OCI-LY3 (cell line): ENCODE data around the gene TBC1D16.

Experiments used
- H2AFZ ChIP-seq: fragments of 200-600, 300-600 bp; shearing (Covaris generic); 2 replicates; pipeline ENCODE4 v1.6.0; 2014; ENCODE audit warnings: antibody characterized with exemption, low read depth, low read length
- H3K27ac ChIP-seq: fragments of 200-600, 300-600 bp; sonication (generic); 2 replicates; pipeline ENCODE4 v1.5.1; 2014; ENCODE audit warnings: mild to moderate bottlenecking, low read length, moderate library complexity, mixed read lengths
- H3K27me3 ChIP-seq: fragments of 200-600, 300-600 bp; sonication (generic); 2 replicates; pipeline ENCODE4 v1.6.1; 2014; ENCODE audit warnings: low read depth, low read length, mixed read lengths
- H3K36me3 ChIP-seq: fragments of 200-600, 300-600 bp; sonication (generic); replicated peaks from 2 replicates; pipeline ENCODE3; 2014; ENCODE audit warnings: low read depth, low read length, mixed read lengths
- H3K4me1 ChIP-seq: fragments of 300-600, 200-600 bp; sonication (generic); 2 replicates; pipeline ENCODE4 v1.6.1; 2014; ENCODE audit warnings: low read length, mixed read lengths
- H3K4me2 ChIP-seq: fragments of 200-600, 300-600 bp; sonication (generic); 2 replicates; pipeline ENCODE4 v1.6.1; 2014; ENCODE audit warnings: low read length, mixed read lengths
- H3K4me3 ChIP-seq: fragments of 300-600, 200-600 bp; sonication (generic); 2 replicates; pipeline ENCODE4 v1.5.1; 2014; ENCODE audit warnings: antibody characterized with exemption, mild to moderate bottlenecking, low read length, moderate library complexity
- H3K79me2 ChIP-seq: fragments of 300-600, 200-600 bp; shearing (Covaris generic); 2 replicates; pipeline ENCODE4 v1.6.1; 2014; ENCODE audit warnings: mild to moderate bottlenecking, low read length, mixed read lengths
- H3K9ac ChIP-seq: fragments of 300-600, 200-600 bp; shearing (Covaris generic); 2 replicates; pipeline ENCODE4 v1.6.0; 2014; ENCODE audit warnings: mild to moderate bottlenecking, low read length, moderate library complexity
- H3K9me3 ChIP-seq: fragments of 200-600, 300-600 bp; shearing (Covaris generic); 2 replicates; pipeline ENCODE4 v1.6.1; 2014; ENCODE audit warnings: low read length, mixed read lengths; ENCODE audit not compliant: insufficient read depth
- H4K20me1 ChIP-seq: fragments of 200-600, 300-600 bp; sonication (generic); 2 replicates; pipeline ENCODE4 v1.6.1; 2016; ENCODE audit warnings: low read length, mixed read lengths; ENCODE audit not compliant: insufficient read depth
- CTCF ChIP-seq: fragments of 200-600, 300-600 bp; sonication (generic); IDR thresholded peaks from 2 replicates; pipeline ENCODE4 v1.5.1; 2014; ENCODE audit warnings: antibody characterized with exemption, low read length, low read depth
- EZH2phosphoT487 ChIP-seq: fragments of 200-600 bp; shearing (Covaris generic); IDR thresholded peaks from 2 replicates; pipeline ENCODE4 v1.6.1; 2018; ENCODE audit warnings: antibody characterized with exemption, mixed run types, low read depth

The TBC1D16 gene

GRCh38 chr17:79916506-79916905, 119.2 kb downstream of the TBC1D16 start:
- Histone ChIP-seq H3K9ac (no peak overlapping the region), H3K27me3 (no peaks in the 10 kb centered on the region), H3K4me2 (no peak overlapping the region), H3K27ac (no peak overlapping the region), H2AFZ (no peak overlapping the region), H4K20me1 (no peaks in the 10 kb centered on the region), H3K4me1 (peaks cover 68% of the 10 kb centered on the region), H3K9me3 (no peaks in the 10 kb centered on the region), H3K79me2 (peaks cover 11% of the 10 kb centered on the region), H3K4me3 (no peak overlapping the region), H3K36me3 (no peaks in the 10 kb centered on the region)
- no peak for TF ChIP-seq CTCF
- no peak for TF ChIP-seq EZH2phosphoT487

- no peaks in the 10 kb centered on the region for H3K9me3 ChIP-seq
- no peak overlapping the region for H3K4me3 ChIP-seq
- peaks cover 11% of the 10 kb centered on the region for H3K79me2 ChIP-seq
- H3K27me3 ChIP-seq: no peaks in the 10 kb centered on the region
- H2AFZ ChIP-seq: no peak overlapping the region
- no peak overlapping the region for H3K9ac ChIP-seq
- H3K36me3 ChIP-seq: no peaks in the 10 kb centered on the region
- TF ChIP-seq EZH2phosphoT487 (no peak), CTCF (peak; percentile 66)
- no peak overlapping the region for H3K4me2 ChIP-seq
- H3K27ac ChIP-seq: no peak overlapping the region
- H4K20me1 ChIP-seq: no peaks in the 10 kb centered on the region
- H3K4me1 ChIP-seq: peaks cover 62% of the 10 kb centered on the region
These were observed 119.7 kb downstream of the TBC1D16 start for GRCh38 chr17:79915850-79916430.

GRCh38 chr17:79914813-79915740, 120.6 kb downstream of the TBC1D16 start:
- H3K4me1 ChIP-seq: peaks cover 54% of the 10 kb centered on the region
- H3K27ac ChIP-seq: no peak overlapping the region
- no peaks in the 10 kb centered on the region for H3K36me3 ChIP-seq
- TF ChIP-seq CTCF (no peak), EZH2phosphoT487 (no peak)
- no peaks in the 10 kb centered on the region for H4K20me1 ChIP-seq
- no peaks in the 10 kb centered on the region for H3K9me3 ChIP-seq
- H3K27me3 ChIP-seq: no peaks in the 10 kb centered on the region
- peaks cover 3% of the 10 kb centered on the region for H3K79me2 ChIP-seq
- no peak overlapping the region for H3K9ac ChIP-seq
- no peak overlapping the region for H2AFZ ChIP-seq
- no peak overlapping the region for H3K4me2 ChIP-seq
- no peak overlapping the region for H3K4me3 ChIP-seq
